HG02642 (cell line): Measurements from ENCODE around the gene ANKLE2.
A peak's percentile ranks its signal among the peaks of the same experiment; 100 is the strongest.
"Not testable (repeated sequence)": the region's sequence is repeated elsewhere in the genome, so short reads cannot be mapped to it uniquely, and the experiment has no call there.

Experiments used
- ATAC-seq: cut with Tn5 transposase; IDR thresholded peaks from one replicate; pipeline ENCODE4 v1.9.1; 2021; ENCODE audit warnings: mild to moderate bottlenecking; ENCODE audit not compliant: unreplicated experiment, poor library complexity

ANKLE2 gene

DNA sequence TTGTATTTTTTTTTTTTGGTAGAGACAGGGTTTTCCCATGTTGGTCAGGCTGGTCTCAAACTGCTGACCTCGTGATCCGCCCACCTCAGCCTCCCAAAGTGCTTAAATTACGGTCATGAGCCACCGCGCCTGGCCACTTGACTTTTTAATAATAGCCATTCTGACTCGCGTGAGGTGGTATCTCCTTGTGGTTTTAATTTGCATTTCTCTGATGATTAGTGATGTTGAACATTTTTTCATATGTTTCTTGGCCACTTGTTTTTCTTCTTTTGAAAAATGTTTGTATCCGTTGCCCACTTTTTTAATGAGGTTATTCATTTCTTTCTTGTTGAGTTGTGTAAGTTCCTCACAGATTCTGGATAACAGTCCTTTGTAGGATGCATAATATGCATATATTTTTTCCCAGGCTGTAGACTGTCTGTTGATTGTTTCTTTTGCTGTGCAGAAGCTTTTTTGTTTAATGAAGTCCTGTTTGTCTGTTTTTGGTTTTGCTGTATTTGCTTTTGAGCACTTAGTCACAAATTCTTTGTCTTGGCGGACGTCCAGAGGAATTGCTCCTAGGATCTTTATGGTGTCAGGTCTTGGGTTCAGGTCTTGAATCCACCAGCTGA lies 61.3 kb downstream of the ANKLE2 start:
- ATAC-seq, result peak; percentile 58

GRCh38 chr12:132698341-132698740 lies 63.3 kb downstream of the ANKLE2 start:
- no peak for ATAC-seq

GRCh38 chr12:132695431-132695830 lies 66.2 kb downstream of the ANKLE2 start:
- no peak for ATAC-seq

DNA sequence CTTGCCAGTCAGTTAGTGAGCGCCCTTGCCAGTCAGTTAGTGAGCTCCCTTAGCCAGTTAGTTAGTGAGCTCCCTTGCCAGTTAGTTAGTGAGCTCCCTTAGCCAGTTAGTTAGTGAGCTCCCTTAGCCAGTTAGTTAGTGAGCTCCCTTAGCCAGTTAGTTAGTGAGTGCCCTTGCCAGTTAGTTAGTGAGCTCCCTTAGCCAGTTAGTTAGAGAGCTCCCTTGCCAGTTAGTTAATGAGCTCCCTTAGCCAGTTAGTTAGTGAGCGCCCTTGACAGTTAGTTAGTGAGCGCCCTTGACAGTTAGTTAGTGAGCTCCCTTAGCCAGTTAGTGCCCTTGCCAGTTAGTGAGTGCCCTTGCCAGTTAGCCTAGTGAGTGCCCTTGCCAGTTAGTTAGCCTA lies 66.7 kb downstream of the ANKLE2 start:
- not testable (repeated sequence) for ATAC-seq

GRCh38 chr12:132692030-132692429 lies 69.6 kb downstream of the ANKLE2 start:
- ATAC-seq, result not testable (repeated sequence)

- no peak for ATAC-seq
These were observed 71.5 kb downstream of the ANKLE2 start for GRCh38 chr12:132690112-132690511.

- ATAC-seq, result no peak
These were observed 72.4 kb downstream of the ANKLE2 start for GRCh38 chr12:132689227-132689626.

GRCh38 chr12:132687211-132688164 lies 74.1 kb downstream of the ANKLE2 start, which contains the start of the genes POLE and PXMP2:
TSS of gene POLE (minus strand) at chr12:132687342. CDS start at chr12:132687315, 27 bp downstream.
TSS of gene PXMP2 (plus strand) at chr12:132687587. CDS start at chr12:132687671, 84 bp downstream.
- peak; percentile 93 for ATAC-seq

- ATAC-seq, result peak; percentile 20
These were observed 74.8 kb downstream of the ANKLE2 start for GRCh38 chr12:132686825-132687210.

DNA sequence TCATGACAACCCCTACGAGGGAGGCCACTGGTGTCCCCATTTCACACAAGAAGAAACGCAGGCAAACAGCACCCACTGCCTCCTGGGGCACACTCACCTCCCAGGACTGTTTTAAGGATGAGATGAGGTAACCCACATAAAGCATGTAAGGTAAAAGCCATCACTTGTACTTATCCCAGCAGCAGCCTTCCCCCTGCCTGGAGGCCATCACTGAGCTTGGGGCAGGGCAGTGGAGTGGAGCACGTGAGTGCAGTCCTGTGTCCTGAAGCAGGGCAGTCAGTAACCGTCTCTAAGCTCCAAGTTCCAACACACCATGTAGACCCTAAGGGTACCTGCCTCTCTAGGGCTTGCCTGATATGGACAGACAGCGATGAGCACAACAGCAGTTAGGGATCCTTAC lies 76.2 kb downstream of the ANKLE2 start:
- no peak for ATAC-seq

- no peak for ATAC-seq
These were observed 84.1 kb downstream of the ANKLE2 start for GRCh38 chr12:132677492-132677891.

GRCh38 chr12:132675757-132676432 lies 85.7 kb downstream of the ANKLE2 start:
- ATAC-seq, result no peak
